HEK293 (cell line): ENCODE measurements around the gene WDR4.

Source experiments
- CTCF ChIP-seq: fragments of 450-650 bp; formaldehyde crosslinking; IDR thresholded peaks from 2 replicates; pipeline ENCODE4 v1.5.1; 2016; ENCODE audit warnings: missing biosample characterization, missing genetic modification characterization
- OVOL3 ChIP-seq: fragments of 450-650 bp; formaldehyde crosslinking; IDR thresholded peaks from 2 replicates; pipeline ENCODE4 v1.5.1; 2016; ENCODE audit warnings: missing biosample characterization, missing genetic modification characterization
- PRDM6 ChIP-seq: fragments of 450-650 bp; formaldehyde crosslinking; IDR thresholded peaks from 2 replicates; pipeline ENCODE4 v1.5.1; 2017; ENCODE audit warnings: missing biosample characterization, missing genetic modification characterization
- ZNF138 ChIP-seq: fragments of 450-650 bp; formaldehyde crosslinking; IDR thresholded peaks from 2 replicates; pipeline ENCODE4 v1.5.1; 2016; ENCODE audit warnings: missing biosample characterization, missing genetic modification characterization, borderline replicate concordance
- ZNF274 ChIP-seq, 2 experiments: fragments of 200-500 bp in 1 of 2; fragments of 450-650 bp in 1 of 2; sonication (Bioruptor generic) in 1 of 2; formaldehyde crosslinking in 1 of 2; IDR thresholded peaks; 2 replicates each; pipeline versions ENCODE4 v1.5.1 to v1.6.1; 2014 to 2016; ENCODE audit warnings: borderline replicate concordance in 1 of 2, inconsistent platforms in 1 of 2, low read length in 1 of 2, missing biosample characterization in 1 of 2, missing genetic modification characterization in 1 of 2
- ZNF350 ChIP-seq: fragments of 450-650 bp; formaldehyde crosslinking; IDR thresholded peaks from 2 replicates; pipeline ENCODE4 v1.5.0; 2017; ENCODE audit warnings: missing biosample characterization, mild to moderate bottlenecking, missing genetic modification characterization
- ZNF544 ChIP-seq: fragments of 450-650 bp; formaldehyde crosslinking; IDR thresholded peaks from 2 replicates; pipeline ENCODE4 v1.5.0; 2017; ENCODE audit warnings: missing biosample characterization, missing genetic modification characterization

GRCh38 chr21:42811960-42812359 is 67.4 kb downstream of the WDR4 start:
- TF ChIP-seq CTCF (tag by site-specific recombination) (no peak), ZNF544 (no peak), PRDM6 (no peak), ZNF138 (no peak), OVOL3 (no peak), ZNF274 (IDR thresholded peaks at IDR 0.05; ENCODE audit: low read length) (no peak), ZNF274 (tag by site-specific recombination; IDR thresholded peaks at IDR 0.05; ENCODE audit: borderline replicate concordance) (no peak), ZNF350 (tag by site-specific recombination) (no peak)
